ENCODE measurements around the gene SARS2. TPM values are rescaled to one million over a fixed set of nuclear protein-coding genes. Genes with fewer than 3 reads are reported as not detected.
A peak's percentile ranks its signal among the peaks of the same experiment; 100 is the strongest.
"Not testable (repeated sequence)": the region's sequence is repeated elsewhere in the genome, so short reads cannot be mapped to it uniquely, and the experiment has no call there.

SARS2 gene
- total RNA-seq, 1 experiment from 2014 or later = 23.6 TPM

DNA sequence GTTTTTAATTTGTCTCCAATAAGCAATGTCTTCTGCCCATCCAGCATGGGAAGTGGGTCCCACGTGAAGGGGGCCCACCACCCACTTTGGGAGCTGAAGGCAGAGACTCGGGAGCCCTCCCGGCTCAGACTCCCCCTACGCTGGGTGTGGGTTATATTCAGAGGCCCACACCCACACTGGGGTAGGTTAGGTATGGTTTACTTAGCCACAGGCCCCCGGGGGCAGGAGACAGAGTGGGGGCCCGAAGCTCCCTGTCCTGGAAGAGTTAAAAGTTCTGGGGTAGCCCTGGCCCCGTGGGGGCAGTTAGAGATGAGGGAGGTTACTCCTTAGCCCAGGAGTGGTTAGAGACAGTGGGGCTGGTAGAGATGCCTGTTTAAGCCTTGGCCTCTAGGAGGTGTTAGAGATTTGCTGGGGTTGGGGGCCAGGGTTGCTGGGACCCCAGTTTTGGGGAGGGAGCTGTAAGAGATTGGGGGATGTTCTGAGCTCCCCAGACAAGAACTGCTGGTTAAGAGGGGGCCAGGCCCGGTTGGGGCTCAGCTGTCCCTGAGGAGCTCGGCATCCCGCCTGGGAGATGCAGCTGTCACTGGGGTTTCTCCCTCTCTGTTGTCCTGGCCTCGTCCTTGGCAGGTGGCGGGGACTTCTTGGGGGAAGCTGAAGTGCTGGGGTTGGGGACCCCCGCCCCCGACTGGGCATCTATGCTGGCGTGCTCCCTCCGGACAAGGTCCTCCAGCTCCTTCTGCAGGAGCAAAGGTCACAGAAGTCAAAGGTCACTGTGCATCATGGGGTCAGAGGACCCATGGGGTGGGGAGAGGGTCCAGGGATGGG, 51.8 kb downstream of the SARS2 start:
- POLR2A ChIA-PET = interaction anchor here (0.7 to 0.9 kb wide), 2 partner anchors 17 to 104 kb away, joined by 3 read pairs; no protein-coding TSS in a partner anchor
- CTCF ChIA-PET = interaction anchor here (0.6 to 0.8 kb wide), 2 partner anchors 32 to 364 kb away, joined by 3 read pairs; no protein-coding TSS in a partner anchor
- Mint-ChIP-seq H3K9me3 (ENCODE audit: unreplicated experiment) (no peaks in the 10 kb centered on the region), H3K4me3 (ENCODE audit: unreplicated experiment) (no peak overlapping the region), H3K36me3 (ENCODE audit: insufficient read depth, unreplicated experiment) (peaks cover 9% of the 10 kb centered on the region), H3K4me1 (ENCODE audit: insufficient read depth, unreplicated experiment) (peaks cover 9% of the 10 kb centered on the region), H3K27ac (ENCODE audit: low read depth, unreplicated experiment) (peak overlapping the region; percentile 42), H3K27me3 (ENCODE audit: insufficient read depth, unreplicated experiment) (no peaks in the 10 kb centered on the region)
- TSS peak; percentile 65 for BruUV-seq (replicated peaks)
- DNase-seq (ENCODE audit: unreplicated experiment) = no peak
- TF ChIP-seq CTCF (IDR thresholded peaks at IDR 0.05; ENCODE audit: unreplicated experiment) = no peak
- intact Hi-C loops (cut with micrococcal nuclease) = no loop called here

GRCh38 chr19:38877781-38878574, 52.6 kb downstream of the SARS2 start, which contains the start of gene RINL:
RINL (minus strand) TSS chr19:38878275; CDS start chr19:38876742, 1,533 bp downstream.
- CTCF ChIA-PET = interaction anchor here (0.6 to 1.6 kb wide), 4 partner anchors 9 to 363 kb away, joined by 3 to 12 read pairs (median 3); no protein-coding TSS in a partner anchor
- no TSS peak for BruUV-seq (replicated peaks)
- intact Hi-C loops (cut with micrococcal nuclease) = no loop called here
- DNase-seq (ENCODE audit: unreplicated experiment) = no peak
- peaks cover 2% of the 10 kb centered on the region for H3K36me3 Mint-ChIP-seq (ENCODE audit: insufficient read depth, unreplicated experiment)
- H3K4me1 Mint-ChIP-seq (ENCODE audit: insufficient read depth, unreplicated experiment) = peaks cover 9% of the 10 kb centered on the region
- H3K27ac Mint-ChIP-seq (ENCODE audit: low read depth, unreplicated experiment) = peak within 1 kb of the TSS; percentile 42
- no peaks in the 10 kb centered on the region for H3K9me3 Mint-ChIP-seq (ENCODE audit: unreplicated experiment)
- POLR2A ChIA-PET = interaction anchor here (0.7 to 1.3 kb wide), 3 partner anchors 15 to 103 kb away, joined by 3 to 5 read pairs (median 3); no protein-coding TSS in a partner anchor
- TF ChIP-seq CTCF (IDR thresholded peaks at IDR 0.05; ENCODE audit: unreplicated experiment) = no peak
- no peaks in the 10 kb centered on the region for H3K27me3 Mint-ChIP-seq (ENCODE audit: insufficient read depth, unreplicated experiment)
- no peak within 1 kb of the TSS for H3K4me3 Mint-ChIP-seq (ENCODE audit: unreplicated experiment)

- BruUV-seq (replicated peaks) = no TSS peak
- Mint-ChIP-seq H3K27ac (ENCODE audit: low read depth, unreplicated experiment) (no peak overlapping the region), H3K36me3 (ENCODE audit: insufficient read depth, unreplicated experiment) (no peaks in the 10 kb centered on the region), H3K4me1 (ENCODE audit: insufficient read depth, unreplicated experiment) (peaks cover 9% of the 10 kb centered on the region), H3K9me3 (ENCODE audit: unreplicated experiment) (no peaks in the 10 kb centered on the region), H3K27me3 (ENCODE audit: insufficient read depth, unreplicated experiment) (no peaks in the 10 kb centered on the region), H3K4me3 (ENCODE audit: unreplicated experiment) (no peak overlapping the region)
- TF ChIP-seq CTCF (IDR thresholded peaks at IDR 0.05; ENCODE audit: unreplicated experiment) = no peak
- intact Hi-C loops (cut with micrococcal nuclease) = no loop called here
- CTCF ChIA-PET = interaction anchor here (0.6 to 0.9 kb wide), 3 partner anchors 38 to 218 kb away, joined by 3 to 6 read pairs (median 3); no protein-coding TSS in a partner anchor
- no peak for DNase-seq (ENCODE audit: unreplicated experiment)
- POLR2A ChIA-PET = interaction anchor here (0.6 to 1.9 kb wide), 2 partner anchors 44 to 55 kb away, joined by 4 to 5 read pairs; partner anchors contain the start of genes MRPS12 and SARS2
Measured at GRCh38 chr19:38875656-38876395, 54.7 kb downstream of the SARS2 start.

DNA sequence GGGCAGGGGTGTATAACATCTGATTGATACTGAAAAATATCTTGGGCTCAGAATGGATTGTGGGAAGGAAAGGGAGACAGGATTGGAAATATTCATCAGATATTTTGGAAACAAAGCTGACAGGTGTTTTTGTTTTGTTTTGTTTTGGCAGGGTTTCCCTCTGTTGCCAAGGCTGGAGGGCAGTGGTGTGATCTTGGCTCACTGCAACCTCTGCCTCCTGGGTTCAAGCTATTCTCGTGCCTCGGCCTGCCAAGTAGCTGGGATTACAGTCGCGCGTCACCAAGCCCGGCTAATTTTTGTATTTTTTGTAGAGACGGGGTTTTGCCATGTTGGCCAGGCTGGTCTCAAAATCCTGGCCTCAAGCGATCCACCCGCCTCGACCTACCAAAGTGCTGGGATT, 57.2 kb downstream of the SARS2 start:
- DNase-seq (ENCODE audit: unreplicated experiment); H3K36me3 Mint-ChIP-seq (ENCODE audit: insufficient read depth, unreplicated experiment); H3K9me3 Mint-ChIP-seq (ENCODE audit: unreplicated experiment); H3K27me3 Mint-ChIP-seq (ENCODE audit: insufficient read depth, unreplicated experiment); H3K4me3 Mint-ChIP-seq (ENCODE audit: unreplicated experiment); BruUV-seq (replicated peaks); intact Hi-C loops (cut with micrococcal nuclease); H3K27ac Mint-ChIP-seq (ENCODE audit: low read depth, unreplicated experiment): not testable (repeated sequence)
- ChIA-PET POLR2A (interaction anchor here (0.6 to 2.2 kb wide), 2 partner anchors 20 to 21 kb away, joined by 3 to 8 read pairs; no protein-coding TSS in a partner anchor), CTCF (interaction anchor here (0.6 to 1.7 kb wide), 4 partner anchors 9 to 234 kb away, joined by 3 to 8 read pairs (median 3); no protein-coding TSS in a partner anchor)
- H3K4me1 Mint-ChIP-seq (ENCODE audit: insufficient read depth, unreplicated experiment) = peaks cover 14% of the 10 kb centered on the region

All from MCF 10A (cell line).